GM11168 (cell line): ENCODE results near the gene TCP10L.
"Not testable (repeated sequence)": the region's sequence is repeated elsewhere in the genome, so short reads cannot be mapped to it uniquely, and the experiment has no call there.

Source experiments
- in situ Hi-C: fragments of 300-500 bp; cut with MboI; formaldehyde crosslinking; loops from one replicate; pipeline ENCODE4 v1.12.0; 2022; ENCODE audit warnings: low sequenced_read_pairs; ENCODE audit not compliant: unreplicated experiment

Gene TCP10L

GRCh38 chr21:32559006-32559610 lies 26.2 kb downstream of the TCP10L start:
- in situ Hi-C loops = no loop called here

GRCh38 chr21:32558106-32558505 lies 27.2 kb downstream of the TCP10L start:
- in situ Hi-C loops = no loop called here

- in situ Hi-C loops = no loop called here
Measured at GRCh38 chr21:32554832-32555638, 30.3 kb downstream of the TCP10L start.

- in situ Hi-C loops = no loop called here
Measured at GRCh38 chr21:32549886-32550285, 35.4 kb downstream of the TCP10L start.

GRCh38 chr21:32549440-32549839 lies 35.9 kb downstream of the TCP10L start:
- in situ Hi-C loops = no loop called here

- in situ Hi-C loops = no loop called here
Measured at GRCh38 chr21:32548978-32549377, 36.3 kb downstream of the TCP10L start.

- in situ Hi-C loops = no loop called here
Measured at GRCh38 chr21:32547018-32547417, 38.3 kb downstream of the TCP10L start.

- in situ Hi-C loops = no loop called here
Measured at GRCh38 chr21:32545948-32546441, 39.3 kb downstream of the TCP10L start.

- in situ Hi-C loops = no loop called here
Measured at GRCh38 chr21:32544697-32545096, 40.6 kb downstream of the TCP10L start.

GRCh38 chr21:32543975-32544374 lies 41.3 kb downstream of the TCP10L start:
- in situ Hi-C loops = no loop called here

GRCh38 chr21:32543056-32543455 lies 42.3 kb downstream of the TCP10L start:
- in situ Hi-C loops = not testable (repeated sequence)

GRCh38 chr21:32539378-32539777 lies 45.9 kb downstream of the TCP10L start:
- in situ Hi-C loops = no loop called here

GRCh38 chr21:32538147-32538792 lies 47.1 kb downstream of the TCP10L start:
- in situ Hi-C loops = no loop called here

GRCh38 chr21:32537569-32537881 lies 47.8 kb downstream of the TCP10L start:
- in situ Hi-C loops = no loop called here

GRCh38 chr21:32535612-32536011 lies 49.7 kb downstream of the TCP10L start:
- in situ Hi-C loops = no loop called here

- in situ Hi-C loops = no loop called here
Measured at GRCh38 chr21:32534113-32534512, 51.2 kb downstream of the TCP10L start.

GRCh38 chr21:32533611-32534010 lies 51.7 kb downstream of the TCP10L start:
- in situ Hi-C loops = no loop called here

GRCh38 chr21:32533053-32533452 lies 52.3 kb downstream of the TCP10L start:
- in situ Hi-C loops = no loop called here

GRCh38 chr21:32532636-32533035 lies 52.7 kb downstream of the TCP10L start:
- in situ Hi-C loops = no loop called here

- in situ Hi-C loops = not testable (repeated sequence)
Measured at GRCh38 chr21:32531561-32531960, 53.8 kb downstream of the TCP10L start.

- in situ Hi-C loops = not testable (repeated sequence)
Measured at GRCh38 chr21:32530809-32531208, 54.5 kb downstream of the TCP10L start.
